Measurements from ENCODE around the gene PDE4B.

The PDE4B gene

GRCh38 chr1:66143651-66144050 is 351.0 kb downstream of the PDE4B start:
- Histone ChIP-seq H3K56ac (ENCODE audit: low read length) (no peak overlapping the region), H3K27ac (ENCODE audit: low read depth, low read length) (no peak overlapping the region), H3K36me3 (ENCODE audit: control insufficient read depth, insufficient read depth, low read length) (no peaks in the 10 kb centered on the region), H3K9ac (ENCODE audit: low read length) (no peak overlapping the region), H3K4me3 (ENCODE audit: low read length) (no peak overlapping the region), H2BK5ac (ENCODE audit: low read length) (no peak overlapping the region), H2BK120ac (ENCODE audit: low read depth, low read length) (no peak overlapping the region), H3K23ac (ENCODE audit: low read length) (no peak overlapping the region), H3K4ac (ENCODE audit: low read depth, low read length) (no peak overlapping the region), H2AK5ac (ENCODE audit: low read length) (no peak overlapping the region), H4K5ac (ENCODE audit: low read length) (no peak overlapping the region), H3K18ac (ENCODE audit: low read length) (no peak overlapping the region), H2BK15ac (replicated peaks; ENCODE audit: low read depth) (no peak overlapping the region), H3K79me1 (ENCODE audit: low read length) (no peaks in the 10 kb centered on the region), H3K4me2 (ENCODE audit: low read length) (no peak overlapping the region), H3K79me2 (ENCODE audit: control insufficient read depth, insufficient read depth, low read length) (no peaks in the 10 kb centered on the region), H3K27me3 (ENCODE audit: insufficient read depth, low read length, poor library complexity) (no peaks in the 10 kb centered on the region), H4K8ac (ENCODE audit: low read depth, low read length) (no peak overlapping the region), H3K4me1 (ENCODE audit: control insufficient read depth, low read depth, low read length) (no peaks in the 10 kb centered on the region)
- WGBS (ENCODE audit: extremely low coverage, insufficient coverage, low lambda C conversion rate), result no CpG with 5 or more reads among the region's 2 CpGs
- no peak for DNase-seq

GRCh38 chr1:66147226-66147835 is 354.6 kb downstream of the PDE4B start:
- Histone ChIP-seq H3K56ac (ENCODE audit: low read length) (no peak overlapping the region), H4K8ac (ENCODE audit: low read depth, low read length) (no peak overlapping the region), H2BK5ac (ENCODE audit: low read length) (no peak overlapping the region), H2BK120ac (ENCODE audit: low read depth, low read length) (no peak overlapping the region), H3K4me1 (ENCODE audit: control insufficient read depth, low read depth, low read length) (no peaks in the 10 kb centered on the region), H3K18ac (ENCODE audit: low read length) (no peak overlapping the region), H4K5ac (ENCODE audit: low read length) (no peak overlapping the region), H3K27me3 (ENCODE audit: insufficient read depth, low read length, poor library complexity) (no peaks in the 10 kb centered on the region), H3K27ac (ENCODE audit: low read depth, low read length) (no peak overlapping the region), H3K79me2 (ENCODE audit: control insufficient read depth, insufficient read depth, low read length) (no peaks in the 10 kb centered on the region), H3K4me3 (ENCODE audit: low read length) (no peak overlapping the region), H3K23ac (ENCODE audit: low read length) (no peak overlapping the region), H3K36me3 (ENCODE audit: control insufficient read depth, insufficient read depth, low read length) (no peaks in the 10 kb centered on the region), H2AK5ac (ENCODE audit: low read length) (no peak overlapping the region), H2BK15ac (replicated peaks; ENCODE audit: low read depth) (no peak overlapping the region), H3K79me1 (ENCODE audit: low read length) (no peaks in the 10 kb centered on the region), H3K4me2 (ENCODE audit: low read length) (no peak overlapping the region), H3K9ac (ENCODE audit: low read length) (no peak overlapping the region), H3K4ac (ENCODE audit: low read depth, low read length) (no peak overlapping the region)
- WGBS (ENCODE audit: extremely low coverage, insufficient coverage, low lambda C conversion rate), result 100% methylated on average over 1 of the region's 4 CpGs
- DNase-seq, result no peak

GRCh38 chr1:66152034-66152433 is 359.3 kb downstream of the PDE4B start:
- Histone ChIP-seq H3K9ac (ENCODE audit: low read length) (no peak overlapping the region), H3K4ac (ENCODE audit: low read depth, low read length) (no peak overlapping the region), H3K36me3 (ENCODE audit: control insufficient read depth, insufficient read depth, low read length) (no peaks in the 10 kb centered on the region), H3K18ac (ENCODE audit: low read length) (no peak overlapping the region), H2BK5ac (ENCODE audit: low read length) (no peak overlapping the region), H3K27me3 (ENCODE audit: insufficient read depth, low read length, poor library complexity) (no peaks in the 10 kb centered on the region), H3K23ac (ENCODE audit: low read length) (no peak overlapping the region), H3K4me1 (ENCODE audit: control insufficient read depth, low read depth, low read length) (no peaks in the 10 kb centered on the region), H3K79me2 (ENCODE audit: control insufficient read depth, insufficient read depth, low read length) (no peaks in the 10 kb centered on the region), H3K56ac (ENCODE audit: low read length) (no peak overlapping the region), H2AK5ac (ENCODE audit: low read length) (no peak overlapping the region), H4K8ac (ENCODE audit: low read depth, low read length) (no peak overlapping the region), H2BK15ac (replicated peaks; ENCODE audit: low read depth) (no peak overlapping the region), H3K79me1 (ENCODE audit: low read length) (no peaks in the 10 kb centered on the region), H2BK120ac (ENCODE audit: low read depth, low read length) (no peak overlapping the region), H3K4me3 (ENCODE audit: low read length) (no peak overlapping the region), H4K5ac (ENCODE audit: low read length) (no peak overlapping the region), H3K4me2 (ENCODE audit: low read length) (no peak overlapping the region), H3K27ac (ENCODE audit: low read depth, low read length) (no peak overlapping the region)
- no peak for DNase-seq

GRCh38 chr1:66154394-66154793 is 361.7 kb downstream of the PDE4B start:
- WGBS (ENCODE audit: extremely low coverage, insufficient coverage, low lambda C conversion rate), result no CpG with 5 or more reads among the region's 3 CpGs
- Histone ChIP-seq H3K27me3 (ENCODE audit: insufficient read depth, low read length, poor library complexity) (no peaks in the 10 kb centered on the region), H3K4me3 (ENCODE audit: low read length) (no peak overlapping the region)

GRCh38 chr1:66156144-66156543 is 363.4 kb downstream of the PDE4B start:
- no peak overlapping the region for H3K4me3 ChIP-seq (ENCODE audit: low read length)
- no peak overlapping the region for H3K9ac ChIP-seq (ENCODE audit: low read length)
- no peak overlapping the region for H4K5ac ChIP-seq (ENCODE audit: low read length)
- H3K4me1 ChIP-seq (ENCODE audit: control insufficient read depth, low read depth, low read length), result no peaks in the 10 kb centered on the region
- DNase-seq, result no peak
- no peak overlapping the region for H3K4me2 ChIP-seq (ENCODE audit: low read length)
- no peaks in the 10 kb centered on the region for H3K79me1 ChIP-seq (ENCODE audit: low read length)
- no peak overlapping the region for H2BK5ac ChIP-seq (ENCODE audit: low read length)
- WGBS (ENCODE audit: extremely low coverage, insufficient coverage, low lambda C conversion rate), result no CpG with 5 or more reads among the region's 1 CpG
- H4K8ac ChIP-seq (ENCODE audit: low read depth, low read length), result no peak overlapping the region
- no peaks in the 10 kb centered on the region for H3K36me3 ChIP-seq (ENCODE audit: control insufficient read depth, insufficient read depth, low read length)
- no peak overlapping the region for H2BK120ac ChIP-seq (ENCODE audit: low read depth, low read length)
- H3K79me2 ChIP-seq (ENCODE audit: control insufficient read depth, insufficient read depth, low read length), result no peaks in the 10 kb centered on the region
- no peak overlapping the region for H3K27ac ChIP-seq (ENCODE audit: low read depth, low read length)
- H3K27me3 ChIP-seq (ENCODE audit: insufficient read depth, low read length, poor library complexity), result no peaks in the 10 kb centered on the region
- H3K18ac ChIP-seq (ENCODE audit: low read length), result no peak overlapping the region
- H2AK5ac ChIP-seq (ENCODE audit: low read length), result no peak overlapping the region
- H2BK15ac ChIP-seq (replicated peaks; ENCODE audit: low read depth), result no peak overlapping the region
- no peak overlapping the region for H3K56ac ChIP-seq (ENCODE audit: low read length)
- no peak overlapping the region for H3K4ac ChIP-seq (ENCODE audit: low read depth, low read length)
- H3K23ac ChIP-seq (ENCODE audit: low read length), result no peak overlapping the region

More at GRCh38 chr1:66154394-66154793, 361.7 kb downstream of the PDE4B start:
- no peak overlapping the region for H2AK5ac ChIP-seq (ENCODE audit: low read length)
- H2BK5ac ChIP-seq (ENCODE audit: low read length), result no peak overlapping the region
- no peaks in the 10 kb centered on the region for H3K79me1 ChIP-seq (ENCODE audit: low read length)
- no peak overlapping the region for H2BK120ac ChIP-seq (ENCODE audit: low read depth, low read length)
- H4K5ac ChIP-seq (ENCODE audit: low read length), result no peak overlapping the region
- no peak overlapping the region for H3K18ac ChIP-seq (ENCODE audit: low read length)
- H2BK15ac ChIP-seq (replicated peaks; ENCODE audit: low read depth), result no peak overlapping the region
- H3K79me2 ChIP-seq (ENCODE audit: control insufficient read depth, insufficient read depth, low read length), result no peaks in the 10 kb centered on the region
- H4K8ac ChIP-seq (ENCODE audit: low read depth, low read length), result no peak overlapping the region
- no peaks in the 10 kb centered on the region for H3K36me3 ChIP-seq (ENCODE audit: control insufficient read depth, insufficient read depth, low read length)
- no peak for DNase-seq
- H3K23ac ChIP-seq (ENCODE audit: low read length), result no peak overlapping the region
- no peaks in the 10 kb centered on the region for H3K4me1 ChIP-seq (ENCODE audit: control insufficient read depth, low read depth, low read length)
- H3K4ac ChIP-seq (ENCODE audit: low read depth, low read length), result no peak overlapping the region
- H3K9ac ChIP-seq (ENCODE audit: low read length), result no peak overlapping the region
- no peak overlapping the region for H3K27ac ChIP-seq (ENCODE audit: low read depth, low read length)
- no peak overlapping the region for H3K4me2 ChIP-seq (ENCODE audit: low read length)
- no peak overlapping the region for H3K56ac ChIP-seq (ENCODE audit: low read length)

GRCh38 chr1:66159800-66160199 is 367.1 kb downstream of the PDE4B start:
- no peak overlapping the region for H3K27ac ChIP-seq (ENCODE audit: low read depth, low read length)
- H2BK5ac ChIP-seq (ENCODE audit: low read length), result no peak overlapping the region
- no peak overlapping the region for H3K4me2 ChIP-seq (ENCODE audit: low read length)
- H2BK120ac ChIP-seq (ENCODE audit: low read depth, low read length), result no peak overlapping the region
- no peak overlapping the region for H3K9ac ChIP-seq (ENCODE audit: low read length)
- DNase-seq, result no peak
- no peak overlapping the region for H2AK5ac ChIP-seq (ENCODE audit: low read length)
- no peaks in the 10 kb centered on the region for H3K79me2 ChIP-seq (ENCODE audit: control insufficient read depth, insufficient read depth, low read length)
- peak overlapping the region; percentile 45 for H3K23ac ChIP-seq (ENCODE audit: low read length)
- no peak overlapping the region for H3K4me3 ChIP-seq (ENCODE audit: low read length)
- H4K8ac ChIP-seq (ENCODE audit: low read depth, low read length), result no peak overlapping the region
- H3K4ac ChIP-seq (ENCODE audit: low read depth, low read length), result no peak overlapping the region
- WGBS (ENCODE audit: extremely low coverage, insufficient coverage, low lambda C conversion rate), result no CpG with 5 or more reads among the region's 1 CpG
- H3K56ac ChIP-seq (ENCODE audit: low read length), result no peak overlapping the region
- H3K4me1 ChIP-seq (ENCODE audit: control insufficient read depth, low read depth, low read length), result no peaks in the 10 kb centered on the region
- no peak overlapping the region for H2BK15ac ChIP-seq (replicated peaks; ENCODE audit: low read depth)
- no peaks in the 10 kb centered on the region for H3K79me1 ChIP-seq (ENCODE audit: low read length)
- H3K36me3 ChIP-seq (ENCODE audit: control insufficient read depth, insufficient read depth, low read length), result no peaks in the 10 kb centered on the region
- H4K5ac ChIP-seq (ENCODE audit: low read length), result no peak overlapping the region
- H3K27me3 ChIP-seq (ENCODE audit: insufficient read depth, low read length, poor library complexity), result no peaks in the 10 kb centered on the region
- no peak overlapping the region for H3K18ac ChIP-seq (ENCODE audit: low read length)

Measured in mesendoderm (in vitro differentiated cells).